ENCODE measurements around the gene ANKMY1.
A peak's percentile ranks its signal among the peaks of the same experiment; 100 is the strongest.

Gene ANKMY1

GRCh38 chr2:240454106-240454901 is 103.5 kb downstream of the ANKMY1 start:
- TF ChIP-seq CTCF (IDR thresholded peaks at IDR 0.05) = no peak
- TF ChIP-seq ZFX (IDR thresholded peaks at IDR 0.05; ENCODE audit: borderline replicate concordance) = no peak
- H3K27ac ChIP-seq = peak overlapping the region; percentile 67

GRCh38 chr2:240453461-240454105 is 104.2 kb downstream of the ANKMY1 start:
- TF ChIP-seq ZFX (IDR thresholded peaks at IDR 0.05; ENCODE audit: borderline replicate concordance) = no peak
- TF ChIP-seq CTCF (IDR thresholded peaks at IDR 0.05) = no peak
- H3K27ac ChIP-seq = peak overlapping the region; percentile 67

- H3K27ac ChIP-seq = peak overlapping the region; percentile 46
- TF ChIP-seq ZFX (IDR thresholded peaks at IDR 0.05; ENCODE audit: borderline replicate concordance) (no peak), CTCF (IDR thresholded peaks at IDR 0.05) (no peak)
Observed at GRCh38 chr2:240452462-240453256, 105.1 kb downstream of the ANKMY1 start.

- peak overlapping the region; percentile 46; the same call in 1 of the 2 replicates for H3K27ac ChIP-seq
- TF ChIP-seq CTCF (IDR thresholded peaks at IDR 0.05) (no peak), ZFX (IDR thresholded peaks at IDR 0.05; ENCODE audit: borderline replicate concordance) (no peak)
Observed at GRCh38 chr2:240451791-240452461, 105.9 kb downstream of the ANKMY1 start.

GRCh38 chr2:240451108-240451611 is 106.6 kb downstream of the ANKMY1 start:
- no peak overlapping the region for H3K27ac ChIP-seq
- TF ChIP-seq CTCF (IDR thresholded peaks at IDR 0.05) = no peak
- no peak for TF ChIP-seq ZFX (IDR thresholded peaks at IDR 0.05; ENCODE audit: borderline replicate concordance)

- TF ChIP-seq ZFX (IDR thresholded peaks at IDR 0.05; ENCODE audit: borderline replicate concordance) (no peak), CTCF (IDR thresholded peaks at IDR 0.05) (no peak)
- no peak overlapping the region for H3K27ac ChIP-seq
Observed at GRCh38 chr2:240450532-240451107, 107.2 kb downstream of the ANKMY1 start.

Measured in 22Rv1 (cell line).